Measurements from ENCODE around the gene CDC20B. TPM values are rescaled to one million over a fixed set of nuclear protein-coding genes. Genes with fewer than 3 reads are reported as not detected.
A peak's percentile ranks its signal among the peaks of the same experiment; 100 is the strongest.

Gene CDC20B, protein sequence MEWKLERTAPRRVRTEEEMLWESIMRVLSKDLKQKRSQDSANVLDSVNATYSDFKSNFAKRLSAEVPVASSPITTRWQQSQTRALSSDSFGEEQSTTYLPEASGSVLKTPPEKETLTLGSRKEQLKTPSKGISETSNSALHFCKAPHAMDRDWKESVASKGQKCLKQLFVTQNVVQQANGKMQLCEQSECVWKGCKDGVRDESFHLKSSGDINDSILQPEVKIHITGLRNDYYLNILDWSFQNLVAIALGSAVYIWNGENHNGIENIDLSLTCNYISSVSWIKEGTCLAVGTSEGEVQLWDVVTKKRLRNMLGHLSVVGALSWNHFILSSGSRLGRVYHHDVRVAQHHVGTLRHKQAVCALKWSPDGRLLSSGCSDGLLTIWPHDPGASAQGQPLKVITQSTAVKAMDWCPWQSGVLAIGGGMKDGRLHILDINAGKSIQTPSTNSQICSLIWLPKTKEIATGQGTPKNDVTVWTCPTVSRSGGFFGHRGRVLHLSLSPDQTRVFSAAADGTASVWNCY
- total RNA-seq: not detected
- not detected for polyA plus RNA-seq

DNA sequence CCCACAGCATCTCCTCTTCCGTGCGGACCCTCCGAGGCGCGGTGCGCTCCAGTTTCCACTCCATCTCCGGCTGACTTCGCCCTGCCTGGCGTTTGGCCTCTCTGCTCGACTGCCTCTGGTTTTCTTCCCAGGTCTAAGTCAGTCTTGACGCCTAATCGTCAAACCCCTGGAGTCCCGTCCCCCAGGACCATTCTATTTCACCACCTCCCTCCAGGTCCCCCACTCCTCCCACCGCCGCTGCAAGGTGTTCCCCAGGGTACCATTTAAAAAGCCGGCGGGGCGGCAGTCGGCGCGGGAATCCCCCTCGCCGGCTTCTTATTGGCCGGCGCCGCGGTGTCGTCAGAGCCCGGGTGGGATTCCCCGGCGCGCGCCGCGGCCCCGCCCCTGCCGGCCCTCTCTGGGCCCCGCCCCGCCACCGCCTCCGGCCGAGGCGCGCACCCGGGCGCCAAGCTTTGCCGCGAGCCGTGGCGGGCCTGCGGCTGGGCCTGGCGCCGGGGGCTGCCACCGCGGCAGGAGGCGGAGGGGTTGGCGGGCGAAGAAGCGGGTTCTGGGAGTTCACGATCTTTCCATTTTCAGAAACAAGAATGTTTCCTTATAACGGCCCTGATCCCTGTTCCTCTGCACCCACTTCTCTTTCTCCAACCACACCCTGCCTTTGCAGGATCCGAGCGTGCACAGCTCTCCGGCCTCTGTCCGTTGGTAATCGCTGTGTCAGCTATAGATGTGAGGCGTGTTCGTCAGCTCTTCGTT, at the start of gene CDC20B:
Gene CDC20B, minus strand, starts transcription at position 241 of the 750 bp plus-strand sequence. Its CDS starts 177 bp downstream, at position 64.
- no peak for DNase-seq (ENCODE audit: extremely low spot score)

DNA sequence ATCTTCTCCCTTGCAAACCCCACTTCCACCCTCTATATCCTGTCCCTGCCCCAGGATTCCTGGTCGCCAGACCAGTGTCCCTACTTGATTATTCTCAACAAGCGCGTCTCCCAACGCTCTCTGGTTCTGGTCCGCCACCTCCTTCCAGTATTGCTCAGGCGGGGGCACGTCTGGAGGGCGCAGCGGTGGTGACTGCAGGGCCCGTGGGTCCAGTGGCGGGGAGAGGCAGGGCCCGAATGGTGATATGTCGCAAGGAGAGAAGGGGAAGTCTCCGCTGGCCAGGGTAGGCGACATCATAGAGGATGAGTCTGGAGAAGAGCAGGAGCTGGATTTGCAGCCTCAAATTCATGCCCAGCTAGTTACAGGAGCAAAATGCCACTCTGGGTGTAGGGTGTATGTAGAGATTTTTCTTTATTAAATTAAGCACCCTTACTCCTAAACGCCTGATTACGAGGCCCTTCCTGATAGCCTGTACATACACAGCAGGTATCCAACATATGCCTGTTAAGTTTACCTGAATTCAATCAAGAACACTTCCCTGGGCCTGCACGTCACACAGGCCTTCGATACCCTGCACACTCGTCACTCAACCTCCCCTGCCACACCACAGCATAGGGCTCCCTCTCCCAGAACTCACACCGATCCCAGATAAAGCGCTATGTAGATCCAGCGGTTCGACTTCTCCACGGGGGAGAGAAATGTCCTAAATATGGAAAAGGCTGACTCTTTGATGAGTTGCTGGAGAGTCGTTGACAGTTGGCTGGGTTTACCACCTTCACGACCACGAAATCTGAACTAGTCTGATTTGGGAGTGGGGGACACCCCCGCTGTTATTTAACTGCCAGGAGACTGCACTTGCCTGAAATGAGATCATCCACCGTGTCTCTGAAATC, 49.4 kb upstream of the CDC20B start:
- no peak for DNase-seq (ENCODE audit: extremely low spot score)
- H3K4me1 ChIP-seq (ENCODE audit: insufficient read depth): no peaks in the 10 kb centered on the region
- H3K27ac ChIP-seq (ENCODE audit: low read depth): no peak overlapping the region
- H3K36me3 ChIP-seq (ENCODE audit: insufficient read depth): no peaks in the 10 kb centered on the region
- no peak overlapping the region for H3K4me3 ChIP-seq (ENCODE audit: low read depth, low read length)
- 16% methylated on average over 30 of the region's 30 CpGs for WGBS

More for the DNA sequence above, at the start of gene CDC20B:
- H3K4me1 ChIP-seq (ENCODE audit: insufficient read depth): no peaks in the 10 kb centered on the region
- H3K36me3 ChIP-seq (ENCODE audit: insufficient read depth): no peaks in the 10 kb centered on the region
- H3K4me3 ChIP-seq (ENCODE audit: low read depth, low read length): peak within 1 kb of the TSS; percentile 37
- WGBS: under 1% methylated on average over 69 of the region's 69 CpGs
- H3K27ac ChIP-seq (ENCODE audit: low read depth): peak within 1 kb of the TSS; percentile 3

DNA sequence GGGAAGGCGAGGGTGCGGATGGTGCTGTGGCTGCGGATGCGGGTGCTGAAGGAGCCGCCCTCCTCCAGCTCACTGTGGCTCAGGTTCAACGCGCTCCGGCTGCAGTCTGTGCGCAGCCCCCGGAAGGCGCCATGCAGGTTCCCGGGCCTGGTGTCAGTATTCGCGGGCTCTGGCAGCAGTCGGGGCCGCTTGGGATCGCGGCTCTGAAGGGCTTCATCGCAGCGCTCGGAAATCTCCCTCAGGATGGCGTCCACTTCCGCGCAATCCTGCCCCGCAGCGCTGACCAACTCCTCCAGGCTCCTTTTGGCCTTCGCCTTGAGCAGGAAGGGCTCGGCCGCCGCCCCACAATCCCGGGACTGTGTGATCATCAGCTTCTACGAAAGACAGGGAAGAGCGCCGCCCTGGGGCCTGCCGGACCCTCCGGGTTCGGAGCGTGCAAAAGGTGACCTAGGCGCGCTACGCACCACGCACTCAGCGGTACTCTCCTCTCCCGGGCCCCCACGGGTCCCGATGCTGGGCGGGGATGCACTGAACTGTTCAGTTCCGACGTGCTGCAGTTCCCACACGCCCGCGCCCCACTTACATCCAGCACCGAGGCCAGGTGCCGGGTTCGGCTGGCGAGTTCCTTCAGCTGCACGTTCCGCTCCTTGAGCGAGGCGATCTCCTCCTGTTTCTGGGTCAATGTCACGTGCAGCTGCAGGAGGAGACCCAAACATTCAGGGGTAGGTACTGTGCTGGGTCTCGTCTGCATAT, 47.6 kb upstream of the CDC20B start:
- Histone ChIP-seq H3K27ac (ENCODE audit: low read depth) (no peak overlapping the region), H3K4me3 (ENCODE audit: low read depth, low read length) (peak overlapping the region; percentile 2), H3K36me3 (ENCODE audit: insufficient read depth) (no peaks in the 10 kb centered on the region), H3K4me1 (ENCODE audit: insufficient read depth) (no peaks in the 10 kb centered on the region)
- 4% methylated on average over 62 of the region's 62 CpGs for WGBS
- DNase-seq (ENCODE audit: extremely low spot score): no peak

DNA sequence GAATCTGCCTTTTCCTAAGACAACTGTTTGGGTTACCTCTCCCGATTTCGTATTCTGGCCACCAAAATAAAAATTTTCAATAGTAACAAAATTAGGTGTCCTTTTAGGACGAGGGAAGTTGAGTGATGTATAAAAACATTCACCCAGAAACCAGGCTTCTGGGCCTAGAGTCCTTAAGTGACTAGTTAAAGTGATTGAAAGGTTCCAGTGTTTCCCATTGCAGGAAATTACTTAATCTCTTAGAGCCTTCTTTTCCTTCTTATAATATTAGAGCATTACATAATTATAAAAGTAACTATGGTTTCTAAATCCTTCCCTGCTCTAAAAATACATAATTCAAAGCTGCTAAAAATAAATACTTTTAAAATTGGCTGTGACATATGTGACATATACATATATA, 46.8 kb upstream of the CDC20B start:
- Histone ChIP-seq H3K36me3 (ENCODE audit: insufficient read depth) (no peaks in the 10 kb centered on the region), H3K4me1 (ENCODE audit: insufficient read depth) (no peaks in the 10 kb centered on the region), H3K27ac (ENCODE audit: low read depth) (no peak overlapping the region), H3K4me3 (ENCODE audit: low read depth, low read length) (no peak overlapping the region)
- 83% methylated on average over 3 of the region's 3 CpGs for WGBS
- no peak for DNase-seq (ENCODE audit: extremely low spot score)

DNA sequence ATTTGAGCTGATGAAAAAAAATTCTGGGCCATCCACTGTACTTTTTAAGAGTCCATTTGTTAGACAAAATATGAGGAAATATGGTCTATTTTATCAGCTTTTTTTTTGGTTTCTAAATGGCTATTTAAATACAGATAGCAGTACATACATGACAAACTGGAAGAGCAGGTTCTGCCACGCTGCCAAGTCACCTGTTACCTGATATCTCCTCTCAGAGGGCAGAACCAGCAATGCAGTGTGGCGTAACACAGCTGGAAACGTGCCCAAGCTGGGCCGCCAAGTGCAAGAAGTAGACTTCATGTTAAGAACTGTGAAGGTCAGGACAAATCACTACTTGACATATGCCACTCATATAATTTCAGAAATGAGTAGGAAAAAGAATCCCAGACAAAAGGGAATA, 46.0 kb upstream of the CDC20B start:
- Histone ChIP-seq H3K4me1 (ENCODE audit: insufficient read depth) (no peaks in the 10 kb centered on the region), H3K36me3 (ENCODE audit: insufficient read depth) (no peaks in the 10 kb centered on the region), H3K27ac (ENCODE audit: low read depth) (no peak overlapping the region), H3K4me3 (ENCODE audit: low read depth, low read length) (no peak overlapping the region)
- 31% methylated on average over 4 of the region's 4 CpGs for WGBS
- DNase-seq (ENCODE audit: extremely low spot score): peak; percentile 83

DNA sequence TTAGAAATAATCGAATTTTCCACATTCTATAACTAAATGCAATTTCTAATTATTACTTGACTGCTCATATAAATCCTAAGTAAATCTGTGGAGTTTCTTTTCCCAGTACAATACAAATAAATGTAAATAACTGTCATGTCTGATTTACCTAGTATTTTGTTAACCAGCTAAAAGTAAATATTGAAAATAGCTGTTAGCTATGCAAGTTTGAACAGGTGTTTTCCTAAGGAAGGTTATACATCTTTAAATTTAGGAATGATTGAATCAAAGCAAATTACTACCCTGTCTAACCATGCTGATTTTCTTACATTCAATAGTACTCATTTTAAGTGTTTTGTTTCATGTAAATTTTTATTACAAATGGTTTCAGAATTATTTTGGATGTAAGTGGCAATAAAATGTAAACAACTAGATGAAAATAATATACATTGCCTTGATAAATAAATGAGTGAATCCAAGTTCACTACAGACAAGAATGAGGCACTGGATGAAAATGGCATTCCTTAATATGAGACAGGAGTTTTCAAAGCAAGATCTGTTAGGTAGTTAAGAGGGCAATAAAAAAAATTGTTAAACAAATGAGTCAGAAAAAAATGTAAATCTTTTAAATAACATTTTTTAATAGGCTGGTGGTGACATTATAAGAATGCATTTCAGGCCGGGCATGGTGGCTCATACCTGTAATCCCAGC, 38.4 kb upstream of the CDC20B start:
- no peaks in the 10 kb centered on the region for H3K36me3 ChIP-seq (ENCODE audit: insufficient read depth)
- H3K27ac ChIP-seq (ENCODE audit: low read depth): no peak overlapping the region
- H3K4me1 ChIP-seq (ENCODE audit: insufficient read depth): no peaks in the 10 kb centered on the region
- DNase-seq (ENCODE audit: extremely low spot score): no peak
- 67% methylated on average over 2 of the region's 2 CpGs for WGBS
- H3K4me3 ChIP-seq (ENCODE audit: low read depth, low read length): no peak overlapping the region

DNA sequence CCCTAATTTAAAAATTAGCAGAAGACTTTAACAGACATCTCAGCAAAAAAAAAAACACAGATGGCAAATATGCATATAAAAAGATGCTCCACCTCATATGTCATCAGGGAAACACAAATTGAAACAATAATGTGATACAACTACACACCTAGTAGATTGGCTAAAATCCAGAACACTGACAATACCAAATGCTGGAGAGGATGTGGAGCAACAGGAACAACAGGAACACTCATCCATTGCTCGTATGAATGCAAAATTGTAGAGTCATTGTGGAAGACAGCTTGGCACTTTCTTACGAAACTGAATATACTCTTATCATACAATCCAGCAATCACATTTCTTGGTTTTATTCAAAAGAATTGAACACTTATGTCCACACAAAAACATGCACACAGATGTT, 32.0 kb upstream of the CDC20B start:
- 75% methylated on average over 2 of the region's 2 CpGs for WGBS
- Histone ChIP-seq H3K27ac (ENCODE audit: low read depth) (no peak overlapping the region), H3K4me3 (ENCODE audit: low read depth, low read length) (no peak overlapping the region), H3K36me3 (ENCODE audit: insufficient read depth) (no peaks in the 10 kb centered on the region), H3K4me1 (ENCODE audit: insufficient read depth) (no peaks in the 10 kb centered on the region)
- DNase-seq (ENCODE audit: extremely low spot score): no peak

DNA sequence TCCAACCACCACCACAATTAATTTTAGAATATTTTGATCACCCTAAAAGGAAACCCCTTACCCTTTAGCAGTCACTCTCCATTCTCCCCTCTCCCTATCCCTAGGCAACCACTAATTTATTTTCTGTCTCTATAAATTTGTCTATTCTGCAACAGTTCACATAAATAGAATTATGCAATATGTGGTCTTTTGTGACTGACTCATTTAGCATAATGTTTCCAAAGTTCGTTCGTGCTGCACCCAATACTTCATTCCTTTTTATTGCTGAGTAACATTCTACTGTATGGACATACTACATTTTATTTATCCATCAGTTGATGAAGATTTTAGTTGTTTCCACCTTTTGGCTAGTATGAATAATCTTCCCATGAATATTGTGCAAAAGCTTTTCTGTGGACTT, 18.2 kb upstream of the CDC20B start:
- H3K36me3 ChIP-seq (ENCODE audit: insufficient read depth): no peaks in the 10 kb centered on the region
- no peak for DNase-seq (ENCODE audit: extremely low spot score)
- H3K4me1 ChIP-seq (ENCODE audit: insufficient read depth): no peaks in the 10 kb centered on the region
- no peak overlapping the region for H3K4me3 ChIP-seq (ENCODE audit: low read depth, low read length)
- whole genome bisulfite sequencing: 81% methylated on average over 2 of the region's 2 CpGs
- H3K27ac ChIP-seq (ENCODE audit: low read depth): no peak overlapping the region

DNA sequence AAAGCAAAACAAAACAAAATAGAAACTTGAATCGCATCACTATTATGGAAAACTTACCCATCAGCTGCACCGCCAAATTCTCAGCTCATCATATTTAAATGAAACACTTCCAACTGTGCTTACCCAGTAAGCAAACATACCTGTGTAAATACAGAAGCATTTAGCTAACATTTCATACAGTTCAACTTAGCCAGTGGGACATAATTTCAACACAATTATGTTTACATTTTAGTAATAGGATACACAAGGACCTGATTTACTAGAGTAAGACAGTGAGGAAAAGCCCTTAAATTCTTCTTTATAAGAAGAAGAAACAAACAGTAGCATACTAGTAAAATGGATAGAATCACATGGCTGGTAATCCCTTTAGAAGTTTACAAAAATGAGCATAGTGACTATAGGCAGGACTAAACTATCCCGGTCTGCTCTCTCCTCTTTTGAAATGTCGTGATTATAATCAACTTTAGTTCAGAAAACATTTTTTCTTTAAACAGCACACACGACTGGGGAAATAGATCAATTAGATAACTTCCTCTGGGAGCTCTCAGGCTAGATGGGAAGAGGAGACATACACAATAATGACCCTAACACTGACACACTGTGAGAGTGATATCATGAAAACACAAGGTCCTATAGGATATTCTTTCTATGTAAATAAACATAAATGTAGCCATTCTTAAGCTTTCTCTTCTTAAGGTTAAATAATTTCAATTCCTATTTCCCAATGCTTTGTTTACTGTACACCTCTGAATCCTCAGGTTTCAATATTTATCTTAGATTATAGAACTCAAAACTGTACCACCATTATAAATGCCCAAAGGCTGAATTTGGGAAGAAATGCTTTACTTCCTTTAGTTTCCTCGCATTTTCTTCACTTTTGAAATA, 15.9 kb upstream of the CDC20B start:
- Histone ChIP-seq H3K4me1 (ENCODE audit: insufficient read depth) (no peaks in the 10 kb centered on the region), H3K27ac (ENCODE audit: low read depth) (no peak overlapping the region), H3K4me3 (ENCODE audit: low read depth, low read length) (no peak overlapping the region), H3K36me3 (ENCODE audit: insufficient read depth) (no peaks in the 10 kb centered on the region)
- WGBS: 55% methylated on average over 6 of the region's 6 CpGs
- DNase-seq (ENCODE audit: extremely low spot score): no peak

DNA sequence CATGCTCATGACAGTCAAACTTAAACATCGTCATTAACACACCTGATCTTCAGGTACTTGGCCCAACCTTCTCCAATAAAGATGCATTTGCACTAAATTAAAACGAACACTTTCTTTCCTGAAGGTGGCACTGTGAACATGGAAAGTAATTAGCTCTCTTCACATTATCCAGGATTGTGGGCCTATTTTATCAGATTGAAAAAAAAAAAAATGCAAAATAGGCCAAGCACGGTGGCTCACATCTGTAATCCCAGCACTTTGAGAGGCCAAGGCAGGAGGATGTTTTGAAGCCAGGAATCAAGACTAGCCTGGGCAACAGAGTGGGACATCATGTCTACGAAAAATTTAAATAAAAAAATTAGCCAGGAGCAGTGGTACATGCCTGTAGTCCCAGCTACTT, 14.4 kb upstream of the CDC20B start:
- no peak overlapping the region for H3K27ac ChIP-seq (ENCODE audit: low read depth)
- WGBS: 50% methylated on average over 4 of the region's 4 CpGs
- no peaks in the 10 kb centered on the region for H3K4me1 ChIP-seq (ENCODE audit: insufficient read depth)
- no peak overlapping the region for H3K4me3 ChIP-seq (ENCODE audit: low read depth, low read length)
- no peak for DNase-seq (ENCODE audit: extremely low spot score)
- no peaks in the 10 kb centered on the region for H3K36me3 ChIP-seq (ENCODE audit: insufficient read depth)

DNA sequence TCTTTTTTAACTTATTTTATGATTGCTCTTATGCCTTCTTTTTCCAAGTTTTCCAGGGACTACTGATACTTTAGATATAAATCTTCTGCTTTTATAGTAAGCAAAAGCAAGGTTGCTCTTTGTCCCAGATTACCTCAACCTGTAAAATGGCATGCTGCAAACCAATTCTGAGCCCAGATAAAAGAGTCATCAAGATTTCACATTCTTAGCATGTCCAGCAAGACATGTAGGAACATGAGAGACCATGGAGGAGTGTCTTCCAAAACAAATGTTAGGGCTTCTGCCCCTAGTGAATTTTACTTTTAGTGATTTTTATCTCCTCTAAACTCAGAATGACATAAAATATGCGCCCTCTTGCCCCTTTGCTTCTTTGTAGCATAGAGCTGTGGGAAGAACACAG, 7.0 kb upstream of the CDC20B start:
- DNase-seq (ENCODE audit: extremely low spot score): no peak
- no peak overlapping the region for H3K4me3 ChIP-seq (ENCODE audit: low read depth, low read length)
- WGBS: 37% methylated on average over 1 of the region's 1 CpG
- no peaks in the 10 kb centered on the region for H3K36me3 ChIP-seq (ENCODE audit: insufficient read depth)
- no peak overlapping the region for H3K27ac ChIP-seq (ENCODE audit: low read depth)
- H3K4me1 ChIP-seq (ENCODE audit: insufficient read depth): no peaks in the 10 kb centered on the region

DNA sequence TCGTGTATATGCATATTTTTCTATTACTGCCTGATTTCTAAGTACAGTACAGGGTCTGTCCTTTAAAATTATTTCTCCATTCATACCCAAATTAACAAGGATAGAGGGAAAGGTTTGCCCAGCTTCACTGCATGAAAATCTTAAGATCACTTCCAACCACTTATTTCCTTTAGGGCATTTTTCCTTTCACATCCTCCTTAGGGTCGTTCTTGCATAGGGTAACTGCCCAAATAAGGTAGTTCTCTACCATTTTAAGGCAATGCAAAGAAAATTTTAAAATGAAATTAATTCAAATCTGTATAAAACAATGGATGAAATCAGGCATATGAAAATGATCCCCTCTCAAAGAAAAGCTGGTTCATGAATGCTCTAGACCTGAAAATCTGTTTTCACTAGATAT, 4.1 kb upstream of the CDC20B start:
- WGBS: 10% methylated on average over 2 of the region's 2 CpGs
- DNase-seq (ENCODE audit: extremely low spot score): no peak
- Histone ChIP-seq H3K36me3 (ENCODE audit: insufficient read depth) (no peaks in the 10 kb centered on the region), H3K4me3 (ENCODE audit: low read depth, low read length) (no peak overlapping the region), H3K27ac (ENCODE audit: low read depth) (no peak overlapping the region), H3K4me1 (ENCODE audit: insufficient read depth) (no peaks in the 10 kb centered on the region)
